K562 (cell line): ENCODE results near the gene SFMBT2. TPM values are rescaled to one million over a fixed set of nuclear protein-coding genes. Genes with fewer than 3 reads are reported as not detected.
A peak's percentile ranks its signal among the peaks of the same experiment; 100 is the strongest.

Experiments used
- ATAC-seq: fragments of 200-7000 bp; cut with Tn5 transposase; 3 replicates; pipeline ENCODE4 v1.9.1; 2020; ENCODE audit warnings: moderate library complexity
- BruUV-seq: library from RNA; stranded (reverse); fragments of 400-500 nt; replicated peaks from 2 replicates; lab custom pipeline; 2021; lab: Mats Ljungman, UMichigan
- CTCF ChIA-PET: fragments of 300-600 bp; formaldehyde crosslinking; extraction: SDS; loops from one replicate; lab custom pipeline; 2021; ENCODE audit warnings: low intra/inter-chr PET ratio; lab: Yijun Ruan, JAX
- POLR2A ChIA-PET: fragments of 300-600, 350-650 bp; sonication (Branson Sonifier 250); formaldehyde crosslinking; extraction: SDS; loops from one replicate; lab custom pipeline; 2021; ENCODE audit warnings: antibody characterized with exemption, inconsistent platforms; lab: Yijun Ruan, JAX
- DNase-seq, 4 experiments: peaks; one replicate each; pipeline versions ENCODE4 v3.0.0 to v3.0.0-alpha.2; 2011 to 2018; ENCODE audit warnings: low spot score in 3 of 4, mixed read lengths in 3 of 4; ENCODE audit errors: extremely low read depth in 1 of 4
- FAIRE-seq: peaks from 2 replicates; lab custom pipeline; 2011; peaks lifted over from hg19 to GRCh38; lab: Jason Lieb, UNC
- H2AFZ ChIP-seq: 2 replicates; pipeline ENCODE4 v1.6.0; 2011; ENCODE audit warnings: low read depth, low read length, control low read depth, inconsistent platforms
- H3K27ac ChIP-seq: fragments of 200-600 bp; 3 replicates; pipeline ENCODE4 v1.8.0; 2011; ENCODE audit warnings: low read depth, mild to moderate bottlenecking, control low read depth, inconsistent platforms, low read length, moderate library complexity, mixed read lengths; ENCODE audit errors: extremely low read depth
- H3K27me3 ChIP-seq, 2 experiments: fragments of 300-600 bp in 1 of 2; 2 replicates in 1 of 2; 3 replicates in 1 of 2; pipeline versions ENCODE4 v1.6.0 to v1.8.0; 2011; ENCODE audit warnings: inconsistent platforms in 2 of 2, low read length in 2 of 2, mild to moderate bottlenecking in 1 of 2, mixed read lengths in 1 of 2, moderate library complexity in 1 of 2; ENCODE audit not compliant: control insufficient read depth in 2 of 2, insufficient read depth in 2 of 2
- H3K36me3 ChIP-seq: fragments of 300-600 bp; 3 replicates; pipeline ENCODE4 v1.8.0; 2011; ENCODE audit warnings: mild to moderate bottlenecking, low read length, inconsistent platforms; ENCODE audit not compliant: control insufficient read depth, insufficient read depth
- H3K4me1 ChIP-seq, 2 experiments: fragments of 200-600 bp in 1 of 2; replicated peaks in 1 of 2; 2 replicates in 1 of 2; 3 replicates in 1 of 2; pipeline versions ENCODE4 v1.5.1 to v1.8.0; 2011; ENCODE audit warnings: inconsistent platforms in 2 of 2, low read length in 2 of 2, mild to moderate bottlenecking in 1 of 2, mixed read lengths in 1 of 2, moderate library complexity in 1 of 2; ENCODE audit not compliant: control insufficient read depth in 2 of 2, insufficient read depth in 2 of 2
- H3K4me2 ChIP-seq: 2 replicates; pipeline ENCODE4 v1.6.1; 2011; ENCODE audit warnings: low read length, control low read depth, inconsistent platforms, mixed read lengths; ENCODE audit not compliant: insufficient read depth
- H3K4me3 ChIP-seq: fragments of 200-600 bp; sonication (generic), shearing (Covaris generic); 2 replicates; pipeline ENCODE4 v1.5.1; 2016; ENCODE audit warnings: control low read depth, inconsistent platforms
- H3K79me2 ChIP-seq: fragments of 200-600 bp; 3 replicates; pipeline ENCODE4 v1.8.0; 2011; ENCODE audit warnings: low read length, inconsistent platforms; ENCODE audit not compliant: control insufficient read depth, insufficient read depth
- H3K9ac ChIP-seq, 2 experiments: 2 replicates each; pipeline versions ENCODE4 v1.6.0 to v1.6.1; 2011; ENCODE audit warnings: low read depth in 2 of 2, low read length in 2 of 2, control low read depth in 1 of 2, inconsistent platforms in 1 of 2, mild to moderate bottlenecking in 1 of 2, mixed read lengths in 1 of 2; ENCODE audit not compliant: insufficient read depth in 1 of 2
- H3K9me1 ChIP-seq: one replicate; pipeline ENCODE4 v1.6.0; 2011; ENCODE audit warnings: inconsistent platforms, mild to moderate bottlenecking, low read length, moderate library complexity; ENCODE audit not compliant: control insufficient read depth, insufficient read depth
- H3K9me3 ChIP-seq: replicated peaks from 2 replicates; pipeline ENCODE4 v1.5.1; 2011; ENCODE audit warnings: low read depth, low read length, inconsistent platforms; ENCODE audit not compliant: control insufficient read depth, insufficient read depth
- H4K20me1 ChIP-seq: replicated peaks from 2 replicates; pipeline ENCODE4 v1.6.1; 2011; ENCODE audit warnings: low read length, inconsistent platforms, mixed read lengths; ENCODE audit not compliant: control insufficient read depth, insufficient read depth
- ATF1 ChIP-seq, 2 experiments: fragments of 450-650 bp in 1 of 2; IDR thresholded peaks; 2 replicates each; pipeline ENCODE4 v1.6.1; 2016; ENCODE audit warnings: missing compliant biosample characterization in 1 of 2, missing genetic modification characterization in 1 of 2
- BRCA1 ChIP-seq, 2 experiments: fragments of 450-650 bp in 1 of 2; sonication (generic) in 1 of 2; formaldehyde crosslinking in 1 of 2; IDR thresholded peaks; 2 replicates each; pipeline versions ENCODE4 v1.5.0 to v1.6.1; 2017 to 2020; ENCODE audit warnings: mild to moderate bottlenecking in 1 of 2, missing genetic modification reagents in 1 of 2
- DIDO1 ChIP-seq: fragments of 450-650 bp; IDR thresholded peaks from 2 replicates; pipeline ENCODE4 v1.6.1; 2016; ENCODE audit warnings: low read depth, missing biosample characterization, missing genetic modification characterization
- E2F6 ChIP-seq, 2 experiments: IDR thresholded peaks; 2 replicates each; pipeline ENCODE4 v1.6.1; 2011; ENCODE audit warnings: borderline replicate concordance in 1 of 2, control low read depth in 1 of 2, low read depth in 1 of 2, low read length in 1 of 2, mild to moderate bottlenecking in 1 of 2, mixed read lengths in 1 of 2, moderate library complexity in 1 of 2; ENCODE audit not compliant: insufficient read depth in 1 of 2, insufficient read length in 1 of 2, poor library complexity in 1 of 2, severe bottlenecking in 1 of 2; ENCODE audit errors: extremely low read depth in 1 of 2
- EHMT2 ChIP-seq: fragments of 450-650 bp; IDR thresholded peaks from 2 replicates; pipeline ENCODE4 v1.6.1; 2018; ENCODE audit warnings: antibody characterized with exemption
- ELF2 ChIP-seq: fragments of 250-450 bp; sonication (Bioruptor Pico); IDR thresholded peaks from 2 replicates; pipeline ENCODE4 v1.5.0; 2021; ENCODE audit warnings: mild to moderate bottlenecking
- KLF6 ChIP-seq: fragments of 250-450 bp; sonication (Bioruptor Pico); IDR thresholded peaks from 2 replicates; pipeline ENCODE4 v1.4.0; 2020; ENCODE audit warnings: mild to moderate bottlenecking, moderate library complexity, borderline replicate concordance
- MXD1 ChIP-seq: fragments of 250-450 bp; sonication (Bioruptor Pico); IDR thresholded peaks from 2 replicates; pipeline ENCODE4 v1.8.0; 2021; ENCODE audit warnings: borderline replicate concordance, mild to moderate bottlenecking, moderate library complexity; ENCODE audit not compliant: poor library complexity, severe bottlenecking
- NFE2 ChIP-seq: IDR thresholded peaks from 2 replicates; pipeline ENCODE4 v1.6.1; 2014; ENCODE audit warnings: antibody characterized with exemption, low read depth
- NFE2L1 ChIP-seq: fragments of 450-650 bp; IDR thresholded peaks from 2 replicates; pipeline ENCODE4 v1.6.1; 2016; ENCODE audit warnings: missing genetic modification characterization, low read depth, mild to moderate bottlenecking, missing compliant biosample characterization, moderate library complexity, borderline replicate concordance
- NFYB ChIP-seq: IDR thresholded peaks from 2 replicates; pipeline ENCODE4 v1.6.1; 2011; ENCODE audit warnings: mild to moderate bottlenecking, moderate library complexity; ENCODE audit not compliant: insufficient read length; ENCODE audit errors: extremely low read depth
- RBFOX2 ChIP-seq: fragments of 200-400 bp; formaldehyde crosslinking; IDR thresholded peaks from 2 replicates; pipeline ENCODE4 v1.6.1; 2017; ENCODE audit warnings: low read depth, mild to moderate bottlenecking, low read length, moderate library complexity
- SMAD4 ChIP-seq: fragments of 250-450 bp; sonication (Bioruptor Pico); conservative IDR thresholded peaks from 2 replicates; pipeline ENCODE4 v1.8.0; 2021; ENCODE audit warnings: inconsistent platforms, mild to moderate bottlenecking, moderate library complexity
- SMARCC2 ChIP-seq: fragments of 450-650 bp; IDR thresholded peaks from 2 replicates; pipeline ENCODE4 v1.6.1; 2017; ENCODE audit warnings: antibody characterized with exemption, moderate library complexity, mild to moderate bottlenecking, low read depth
- SPI1 ChIP-seq: IDR thresholded peaks from 2 replicates; pipeline ENCODE4 v1.6.1; 2011; ENCODE audit warnings: low read depth, low read length, control low read depth, borderline replicate concordance
- SREBF1 ChIP-seq: fragments of 150-350 bp; IDR thresholded peaks from 2 replicates; pipeline ENCODE4 v1.6.1; 2014; ENCODE audit warnings: antibody characterized with exemption, low read depth, low read length, borderline replicate concordance
- STAG1 ChIP-seq: sonication (generic); formaldehyde crosslinking; IDR thresholded peaks from 2 replicates; pipeline ENCODE4 v1.5.0; 2020; ENCODE audit warnings: missing genetic modification reagents, borderline replicate concordance
- TARDBP ChIP-seq: fragments of 450-650 bp; IDR thresholded peaks from 2 replicates; pipeline ENCODE4 v1.6.1; 2016
- TBL1XR1 ChIP-seq, 2 experiments: IDR thresholded peaks; 2 replicates each; pipeline ENCODE4 v1.6.1; 2012; ENCODE audit warnings: improper control_type of control experiment in 2 of 2, low read length in 2 of 2, mild to moderate bottlenecking in 1 of 2
- TRIM24 ChIP-seq, 2 experiments: fragments of 450-650 bp; IDR thresholded peaks; 2 replicates each; pipeline ENCODE4 v1.6.1; 2016
- ZEB2 ChIP-seq: fragments of 450-650 bp; IDR thresholded peaks from 2 replicates; pipeline ENCODE4 v1.6.1; 2016
- ZNF146 ChIP-seq: IDR thresholded peaks from one replicate; pipeline ENCODE4 v1.6.1; 2018; ENCODE audit warnings: missing compliant biosample characterization; ENCODE audit not compliant: unreplicated experiment
- ZNF77 ChIP-seq: fragments of 250-450 bp; sonication (Bioruptor Pico); IDR thresholded peaks from 2 replicates; pipeline ENCODE4 v1.5.0; 2020
- WGBS: fragments of 100-300 bp; shearing (Covaris generic); methylation state at CpG from one replicate; pipeline ENCODE4 v1.1.6; 2016; ENCODE audit warnings: low coverage, mixed read lengths; ENCODE audit not compliant: insufficient coverage; ENCODE audit errors: missing lambda C conversion rate; 5-methylcytosine and 5-hydroxymethylcytosine counted together
- in situ Hi-C: fragments of 300-500 bp; cut with MboI; formaldehyde crosslinking; loops from 4 replicates; pipeline ENCODE4 v1.15.0; 2018; ENCODE audit warnings: inconsistent platforms, mixed read lengths
- intact Hi-C: fragments of 100-400 bp; cut with micrococcal nuclease; formaldehyde crosslinking; loops from 2 replicates; pipeline ENCODE4 v1.14.2; 2022
- polyA plus RNA-seq, 8 experiments: library from polyadenylated mRNA; depleted of rRNA in 4 of 8; stranded (reverse) in 5 of 8; unstranded in 3 of 8; fragments of >200 nt; fragmentation: Nextera tagmentation in 2 of 8; fragmentation: Illumina TruSeq in 1 of 8; extraction: Ambion mirVana in 2 of 8; extraction: Trizol in 1 of 8; gene quantifications; 2 replicates each; pipeline versions ENCODE4 v1.2.1 to v1.2.3, GENCODE V29; 2011 to 2014; ENCODE audit warnings: inconsistent platforms in 1 of 8, missing spikeins in 1 of 8
- total RNA-seq, 7 experiments: library from RNA; depleted of rRNA in 6 of 7; stranded (reverse); fragments of >200 nt in 6 of 7; fragmentation: Illumina TruSeq in 2 of 7; extraction: Trizol in 2 of 7; gene quantifications; 2 replicates each; pipeline versions ENCODE4 v1.2.1 to v1.2.3, GENCODE V29; 2011 to 2021; ENCODE audit warnings: low replicate concordance in 1 of 7

The SFMBT2 gene
- total and polyA plus RNA-seq, 9 of the 15 experiments (the other 6 are each of a cell fraction or from before 2014, with no cell fraction given): 1.2 to 13.6 (median 7.6) TPM

- DNase-seq (peak in 2 of 4 experiments; percentile 72 to 77), FAIRE-seq (peak; percentile 93), ATAC-seq (peak; percentile 95)
- H3K9me1 ChIP-seq: peaks cover 11% of the 10 kb centered on the region
- in situ Hi-C loops: no loop called here
- H3K79me2 ChIP-seq: peaks cover 56% of the 10 kb centered on the region
- ChIA-PET POLR2A (interaction anchor here (0.8 to 1.3 kb wide), 3 partner anchors 10 to 19 kb away, joined by 3 read pairs; no protein-coding TSS in a partner anchor), CTCF (no interaction called here)
- peaks cover 0 to 13% of the 10 kb centered on the region in 2 experiments; a peak in 3 of 5 replicates for H3K4me1 ChIP-seq
- BruUV-seq: no TSS peak
- 2% methylated on average over 7 of the region's 7 CpGs for WGBS
- H2AFZ ChIP-seq: no peak overlapping the region
- H3K36me3 ChIP-seq: peaks cover 33% of the 10 kb centered on the region
- H4K20me1 ChIP-seq: peaks cover 50% of the 10 kb centered on the region
- no peaks in the 10 kb centered on the region for H3K9me3 ChIP-seq
- no peak overlapping the region for H3K4me3 ChIP-seq
- H3K4me2 ChIP-seq: peak overlapping the region; percentile 43
- H3K27ac ChIP-seq: peak overlapping the region; percentile 54; the same call in 1 of the 3 replicates
- no peak overlapping the region for H3K9ac ChIP-seq
- intact Hi-C loops: no loop called here
- H3K27me3 ChIP-seq: no peaks in the 10 kb centered on the region
- no peak for TF ChIP-seq NFE2L1
- TF ChIP-seq E2F6 (IDR thresholded peaks at IDR 0.05; ENCODE audit: borderline replicate concordance in 1 of 2, extremely low read depth in 1 of 2, insufficient read depth in 1 of 2, insufficient read length in 1 of 2, low read depth in 1 of 2, low read length in 1 of 2, poor library complexity in 1 of 2, severe bottlenecking in 1 of 2): no peak
- TF ChIP-seq ATF1 (CRISPR knock-in tag; IDR thresholded peaks at IDR 0.05): no peak
- TF ChIP-seq ATF1 (tag; IDR thresholded peaks at IDR 0.05): no peak
- no peak for TF ChIP-seq SMAD4
- TF ChIP-seq SPI1: no peak
- TF ChIP-seq DIDO1 (tag): no peak
- TF ChIP-seq NFE2: peak; percentile 86
- TF ChIP-seq SMARCC2: no peak
- TF ChIP-seq TARDBP: no peak
- TF ChIP-seq STAG1: no peak
- no peak for TF ChIP-seq ELF2 (CRISPR knock-in tag)
- TF ChIP-seq ZNF146: no peak
- no peak for TF ChIP-seq BRCA1 (IDR thresholded peaks at IDR 0.05)
- TF ChIP-seq BRCA1 (CRISPR knock-in tag; IDR thresholded peaks at IDR 0.05): no peak
- no peak for TF ChIP-seq SREBF1
- TF ChIP-seq NFYB: no peak
- no peak for TF ChIP-seq KLF6 (CRISPR knock-in tag)
- TF ChIP-seq MXD1: no peak
- TF ChIP-seq ZEB2: no peak
- TF ChIP-seq ZNF77 (CRISPR knock-in tag): no peak
- TF ChIP-seq RBFOX2: no peak
- TF ChIP-seq TRIM24 (IDR thresholded peaks at IDR 0.05): peak in 1 of 2 experiments; percentile 48; a peak in 1 of 4 replicates
- TF ChIP-seq TBL1XR1 (IDR thresholded peaks at IDR 0.05; ENCODE audit: low read length in 2 of 2): peak in 1 of 2 experiments; percentile 57; a peak in 1 of 4 replicates
- TF ChIP-seq EHMT2: 0 out of 2 replicates have a peak, but pooled peaks have one; percentile 23
These were observed 27.4 kb downstream of the SFMBT2 start for GRCh38 chr10:7383442-7383841.
